GM21619 (cell line): ENCODE data around the gene CRK.
A peak's percentile ranks its signal among the peaks of the same experiment; 100 is the strongest.

Experiments
- ATAC-seq: cut with Tn5 transposase; IDR thresholded peaks from one replicate; pipeline ENCODE4 v1.9.1; 2021; ENCODE audit not compliant: unreplicated experiment

CRK gene

DNA sequence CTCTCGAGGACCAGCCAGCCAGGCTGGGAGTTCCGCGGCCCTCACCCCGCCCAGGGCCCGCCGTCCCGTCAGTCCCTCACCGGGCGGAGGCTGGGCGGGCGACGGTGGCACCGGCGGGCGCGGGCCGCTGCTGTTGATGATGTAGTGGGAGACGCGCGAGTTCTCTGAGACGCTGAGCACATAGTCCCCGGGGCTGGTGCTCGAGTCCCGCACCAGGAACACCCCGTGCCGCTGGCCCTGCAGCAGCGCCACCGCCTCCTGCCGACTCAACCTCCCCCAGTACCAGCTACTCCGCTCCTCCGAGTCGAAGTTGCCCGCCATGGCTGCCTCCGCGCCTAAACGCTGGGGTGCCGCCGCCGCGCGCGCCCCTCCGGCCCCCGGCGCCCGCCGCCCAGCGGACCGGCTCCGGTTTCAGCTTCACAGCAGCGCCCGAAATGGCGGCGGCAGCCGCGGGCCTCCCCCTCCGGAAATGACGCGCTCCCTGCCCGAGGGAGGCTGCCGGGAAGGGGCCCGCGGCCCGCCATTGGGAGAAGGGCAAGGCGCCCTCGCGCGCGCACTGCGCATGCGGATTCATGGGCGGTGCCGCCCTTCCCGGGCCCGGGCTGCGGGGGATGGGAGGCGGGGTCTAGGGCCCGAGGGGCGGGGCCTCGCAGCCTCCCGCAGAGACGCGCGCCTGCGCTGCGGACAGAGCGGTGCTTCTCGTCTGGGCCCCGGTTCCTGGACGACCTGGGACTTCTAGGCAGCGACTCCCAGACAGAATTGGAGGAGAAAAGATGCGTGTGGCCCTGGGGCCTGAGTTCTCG is at the start of gene CRK:
TSS of gene CRK (minus strand) at position 436 of the 803 bp plus-strand sequence. CDS start at position 321, 115 bp downstream.
- peak; percentile 71 for ATAC-seq

DNA sequence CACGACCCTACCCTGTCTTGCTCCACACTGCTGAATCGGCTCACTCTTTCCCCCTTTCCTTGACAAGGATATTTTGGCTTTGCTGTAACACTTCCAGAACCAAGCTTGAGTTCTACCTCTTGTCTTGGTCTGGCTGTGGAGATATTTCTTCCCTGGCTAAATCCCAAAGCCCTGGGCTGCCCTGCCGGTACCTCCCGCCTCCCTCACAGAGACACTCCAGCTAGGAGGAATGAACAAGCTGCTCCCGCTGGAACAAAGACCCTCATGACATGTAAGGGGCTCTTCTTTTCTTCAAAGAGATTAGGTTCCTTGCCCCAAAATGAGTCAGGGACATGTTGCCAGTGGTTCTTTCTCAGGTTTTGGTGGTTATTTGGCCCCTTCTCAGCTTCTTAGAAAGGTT is 49.6 kb upstream of the CRK start:
- ATAC-seq: no peak

DNA sequence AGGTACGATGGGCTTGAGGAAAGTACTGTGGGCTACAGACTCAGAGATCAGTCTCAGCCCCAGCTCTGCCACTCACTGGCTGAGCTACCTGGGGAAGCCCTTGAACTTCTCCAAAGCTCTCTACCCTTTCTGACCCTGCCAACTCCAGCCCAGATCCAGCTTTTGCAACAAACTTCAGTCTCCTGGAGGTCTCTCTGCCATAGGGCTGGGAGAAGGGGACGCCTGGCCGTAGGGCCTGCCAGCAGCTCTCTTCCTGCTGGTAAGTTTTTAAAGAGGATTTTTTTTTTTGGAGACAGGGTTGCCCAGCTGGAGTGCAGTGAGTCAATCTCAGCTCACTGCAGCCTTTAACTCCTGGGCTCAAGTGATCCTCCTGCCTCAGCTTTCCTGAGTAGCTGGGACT is 48.8 kb upstream of the CRK start:
- no peak for ATAC-seq

DNA sequence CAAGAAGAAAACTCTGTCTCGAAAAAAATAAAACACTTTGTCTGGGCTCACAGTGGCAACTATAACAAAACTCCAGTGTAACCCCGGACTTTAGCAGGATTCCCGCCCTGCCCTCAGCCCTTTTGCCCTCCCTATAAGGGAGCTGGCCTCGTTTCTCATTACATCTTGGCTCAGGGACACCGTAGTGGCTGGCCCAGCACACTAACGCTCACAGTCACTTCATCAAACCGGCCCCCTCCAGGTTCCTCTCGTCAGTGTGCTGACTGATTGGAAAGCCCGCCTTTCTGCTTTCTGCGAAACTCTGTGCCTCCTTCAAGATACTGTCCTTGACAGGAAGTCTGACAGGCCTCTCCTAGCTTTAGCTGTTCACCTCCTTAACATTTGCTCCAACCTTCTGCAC is 47.7 kb upstream of the CRK start:
- ATAC-seq: no peak

DNA sequence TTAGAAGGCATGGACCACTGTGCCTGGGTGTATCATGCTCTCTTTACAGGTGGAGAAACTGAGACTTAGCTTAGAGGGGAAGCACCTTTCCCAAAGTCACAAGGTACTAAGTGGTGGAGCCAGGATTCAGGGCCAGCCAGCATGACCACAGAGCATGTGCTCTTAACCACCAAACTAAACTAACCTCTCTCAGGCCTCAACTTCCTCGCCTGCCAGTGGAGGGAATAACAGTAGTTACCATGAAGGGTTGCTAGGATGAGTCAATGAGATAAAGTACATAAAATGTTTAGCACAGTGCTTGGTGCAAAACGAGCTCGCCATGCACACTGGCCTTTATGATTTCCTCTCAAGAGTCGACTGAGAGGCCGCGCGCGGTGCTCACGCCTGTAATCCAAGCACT is 42.8 kb upstream of the CRK start:
- ATAC-seq: no peak

DNA sequence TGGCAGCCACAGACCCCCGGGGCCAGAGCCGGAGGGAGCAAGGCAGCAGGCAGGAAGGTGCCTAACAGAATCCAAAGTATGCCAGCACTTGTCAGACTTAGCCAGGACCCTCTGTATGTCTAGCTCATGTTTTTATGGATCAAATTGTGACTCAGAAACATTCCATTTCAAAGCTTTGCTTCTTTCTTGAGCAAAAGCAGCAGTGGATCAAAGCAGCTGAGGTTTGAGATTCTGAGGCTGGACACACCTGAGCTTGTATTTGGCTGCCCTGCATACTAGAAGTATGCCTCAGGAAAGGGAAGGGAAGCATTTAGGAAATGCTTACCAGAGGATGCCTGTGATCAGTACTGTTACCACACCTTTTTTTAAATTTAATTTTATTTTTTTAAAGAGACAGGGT is 42.2 kb upstream of the CRK start:
- ATAC-seq: no peak

DNA sequence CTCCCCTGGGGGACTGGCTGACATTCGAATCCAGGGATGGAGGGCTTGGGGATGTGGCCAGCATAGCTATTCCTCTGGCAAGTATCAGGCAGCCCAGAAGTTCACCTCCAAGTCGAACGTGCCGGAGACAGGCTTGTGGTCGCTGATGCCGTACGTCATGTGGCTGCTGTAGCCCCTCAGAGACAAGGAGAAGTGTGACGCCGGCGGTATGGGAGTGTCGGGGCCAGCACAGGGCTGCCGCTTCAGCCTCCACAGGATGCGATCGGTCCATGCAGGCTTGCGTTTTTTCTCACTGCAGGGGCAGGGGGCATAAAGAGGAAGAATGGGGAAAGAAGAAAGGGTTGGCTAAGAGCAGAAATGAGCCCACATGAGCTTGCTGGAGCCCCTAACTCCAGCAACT is 41.8 kb upstream of the CRK start:
- no peak for ATAC-seq

DNA sequence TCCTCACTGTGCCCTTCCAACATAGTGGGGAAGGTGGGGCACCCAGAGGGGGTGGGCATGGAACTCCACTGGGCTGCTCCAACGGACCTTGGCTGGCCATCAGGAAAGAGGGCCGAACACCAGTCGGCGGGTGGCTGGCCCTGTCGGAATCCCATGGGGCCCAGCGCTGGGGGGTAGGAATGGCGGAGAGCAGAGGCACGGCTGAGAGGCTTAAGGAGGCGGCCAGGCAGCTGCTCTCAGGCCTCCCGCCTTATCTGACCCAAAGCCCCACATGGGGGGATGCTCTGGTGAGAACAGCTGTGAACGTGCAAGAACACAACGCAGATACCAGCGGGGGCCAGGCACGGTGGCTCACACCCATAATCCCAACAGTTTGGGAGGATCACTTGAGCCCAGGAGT is 40.8 kb upstream of the CRK start:
- no peak for ATAC-seq

DNA sequence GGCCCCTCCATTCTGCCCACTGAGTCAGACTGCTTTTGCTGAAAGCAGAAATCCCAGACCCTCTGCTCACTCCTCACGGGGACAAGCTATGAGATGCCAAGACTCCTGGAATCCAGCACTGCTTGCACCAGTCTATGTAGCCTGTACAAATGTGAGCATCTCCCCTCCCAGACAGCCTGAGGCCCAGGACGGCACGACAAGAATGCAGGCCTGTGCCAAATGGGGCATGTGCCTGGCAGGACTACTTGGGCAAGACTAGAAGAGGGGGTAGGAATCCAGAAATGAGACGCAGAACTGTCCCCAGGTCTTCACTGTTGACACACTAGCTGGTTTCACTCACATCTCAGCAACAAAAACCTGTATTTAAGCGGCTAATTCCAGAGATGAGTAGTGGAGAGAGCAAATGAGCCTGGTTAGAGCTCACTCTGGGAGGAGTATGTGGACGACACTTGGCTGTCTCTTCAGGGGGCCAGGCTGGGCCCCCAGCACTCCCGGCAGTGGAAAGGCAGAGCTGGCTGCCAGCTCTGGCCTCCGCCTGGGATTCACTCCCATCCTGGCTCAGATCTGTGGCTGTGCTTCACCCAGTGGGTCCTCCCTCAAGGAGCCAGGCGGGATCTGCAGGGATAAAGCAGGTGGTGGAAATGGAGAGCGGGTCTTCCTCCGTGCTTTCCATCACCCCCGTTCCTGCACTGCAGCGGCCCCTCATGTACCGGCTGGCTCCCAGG is 39.4 kb upstream of the CRK start:
- ATAC-seq: no peak

DNA sequence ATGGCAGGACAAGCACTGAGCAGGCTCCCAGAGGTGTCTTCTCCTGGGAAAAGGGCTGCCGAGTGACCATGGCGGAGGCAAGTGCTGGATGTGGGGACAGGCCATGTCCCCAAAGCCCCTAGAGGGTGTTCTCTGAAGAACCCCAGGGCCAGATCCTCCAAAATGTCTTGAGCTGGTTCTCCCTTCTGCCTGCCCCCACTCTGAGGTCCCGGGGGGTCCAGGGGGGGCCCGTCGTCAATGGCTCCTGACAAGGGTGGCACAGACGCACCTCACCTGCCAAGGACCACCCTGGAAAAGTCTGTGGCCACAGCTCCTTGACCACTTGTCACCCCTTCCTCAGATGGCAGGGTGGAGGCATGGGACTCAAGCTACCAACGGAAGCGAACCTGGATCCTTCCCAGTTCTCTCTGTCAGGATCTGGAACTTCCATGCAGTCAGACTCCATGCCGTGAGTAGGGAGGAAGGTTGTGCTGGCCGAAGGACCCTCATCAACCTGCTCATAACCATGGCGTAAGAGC is 38.8 kb upstream of the CRK start:
- ATAC-seq: no peak

DNA sequence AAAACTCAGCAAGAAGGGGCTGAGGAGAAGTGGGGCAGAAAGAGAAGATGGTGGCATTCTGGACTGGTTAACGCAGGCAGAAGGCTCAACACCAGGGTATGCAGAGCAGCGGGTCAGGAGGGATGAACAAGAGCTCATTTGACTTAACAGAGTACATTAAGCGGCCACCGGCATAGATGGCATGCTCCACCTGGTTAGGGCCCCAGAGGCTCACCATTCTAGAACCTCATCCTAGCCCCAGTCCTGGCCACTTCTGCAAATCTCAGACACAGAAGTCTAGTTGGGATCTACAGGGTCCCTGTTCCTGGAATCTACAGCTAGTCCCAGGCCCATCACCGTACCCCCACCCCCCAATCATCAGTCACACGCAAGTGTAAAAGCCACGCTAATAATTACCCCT is 38.2 kb upstream of the CRK start:
- ATAC-seq: no peak

DNA sequence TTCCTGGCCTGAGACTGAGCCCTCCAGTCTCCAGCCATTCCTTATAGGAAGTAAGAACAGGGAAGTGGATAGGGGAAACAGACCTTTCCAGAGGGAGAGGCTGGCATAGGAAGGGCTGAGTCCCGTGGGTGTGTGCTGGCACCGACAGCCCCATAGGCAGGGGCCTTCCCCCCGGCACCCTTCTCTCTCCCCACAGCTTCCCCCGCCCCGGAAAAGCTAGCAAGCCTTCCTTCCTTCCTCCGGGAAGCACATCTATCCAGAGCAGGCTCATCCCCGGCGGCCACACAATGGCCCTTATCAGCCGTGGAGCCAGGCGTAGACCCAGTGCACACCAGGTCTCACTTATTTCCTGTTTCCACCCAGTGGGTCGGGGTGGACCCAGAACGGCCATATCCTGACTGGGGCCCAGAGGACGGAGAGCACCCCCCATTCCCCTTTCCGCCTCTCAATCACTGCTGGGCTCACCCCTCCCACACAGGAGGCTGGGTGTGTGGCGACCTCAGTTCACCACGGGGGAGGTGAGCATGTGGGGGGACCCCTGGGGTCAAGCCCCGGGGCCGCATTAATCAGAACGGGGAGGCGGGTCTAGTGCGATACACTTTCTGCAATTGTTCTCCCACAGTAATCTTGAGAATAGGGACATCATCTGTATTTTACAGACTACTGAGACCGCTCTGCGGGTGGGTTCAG is 37.4 kb upstream of the CRK start:
- no peak for ATAC-seq

DNA sequence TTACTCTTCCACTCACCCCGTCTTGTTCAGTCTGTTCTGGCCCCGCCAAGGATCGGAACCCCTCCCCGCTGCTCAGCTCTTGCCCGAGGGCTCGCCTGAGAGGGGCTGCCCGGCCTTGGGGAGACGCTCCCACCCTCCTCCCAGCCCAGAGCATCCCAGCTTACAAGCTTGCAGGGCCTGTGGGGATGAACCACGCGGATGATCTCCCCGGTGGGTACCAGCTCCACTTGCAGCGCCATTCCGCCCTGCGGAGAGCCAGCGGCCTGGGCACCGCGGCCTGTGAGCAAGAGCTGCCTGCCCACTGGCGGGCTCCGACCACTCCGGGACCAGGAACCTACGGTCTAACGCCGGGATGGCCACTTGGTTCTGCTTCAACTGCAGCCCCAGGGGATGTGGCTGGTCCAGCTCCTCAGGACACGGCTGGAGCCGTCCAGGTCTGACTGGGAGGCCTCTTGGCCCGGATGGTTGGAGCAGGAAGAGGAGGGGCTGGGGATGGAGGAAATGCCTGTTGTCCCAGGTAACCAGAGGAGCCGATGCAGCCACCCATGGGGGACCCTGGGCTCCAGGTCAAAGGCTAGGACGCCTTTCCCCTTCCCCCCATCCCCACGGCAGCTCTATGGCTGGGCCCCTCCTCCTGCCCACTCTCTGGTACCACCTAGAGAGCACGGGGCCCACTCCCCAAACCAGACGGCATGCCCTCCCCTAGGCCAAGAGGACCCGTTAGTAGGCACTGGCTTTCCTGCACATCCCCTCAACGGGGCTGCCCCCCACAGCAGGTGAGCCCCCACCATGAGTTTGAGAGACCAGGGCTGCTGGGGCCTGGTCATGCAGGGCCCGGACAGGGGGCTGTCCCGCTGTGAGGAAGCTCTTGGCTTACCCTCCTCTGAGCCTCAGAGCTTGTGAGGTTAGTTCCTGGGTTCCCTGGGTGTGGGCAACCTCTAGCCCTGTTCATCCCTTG is 36.5 kb upstream of the CRK start, which contains the start of gene MYO1C:
TSS of gene MYO1C (minus strand) at position 438 of the 958 bp plus-strand sequence. CDS start at position 239, 199 bp downstream.
- ATAC-seq: no peak

DNA sequence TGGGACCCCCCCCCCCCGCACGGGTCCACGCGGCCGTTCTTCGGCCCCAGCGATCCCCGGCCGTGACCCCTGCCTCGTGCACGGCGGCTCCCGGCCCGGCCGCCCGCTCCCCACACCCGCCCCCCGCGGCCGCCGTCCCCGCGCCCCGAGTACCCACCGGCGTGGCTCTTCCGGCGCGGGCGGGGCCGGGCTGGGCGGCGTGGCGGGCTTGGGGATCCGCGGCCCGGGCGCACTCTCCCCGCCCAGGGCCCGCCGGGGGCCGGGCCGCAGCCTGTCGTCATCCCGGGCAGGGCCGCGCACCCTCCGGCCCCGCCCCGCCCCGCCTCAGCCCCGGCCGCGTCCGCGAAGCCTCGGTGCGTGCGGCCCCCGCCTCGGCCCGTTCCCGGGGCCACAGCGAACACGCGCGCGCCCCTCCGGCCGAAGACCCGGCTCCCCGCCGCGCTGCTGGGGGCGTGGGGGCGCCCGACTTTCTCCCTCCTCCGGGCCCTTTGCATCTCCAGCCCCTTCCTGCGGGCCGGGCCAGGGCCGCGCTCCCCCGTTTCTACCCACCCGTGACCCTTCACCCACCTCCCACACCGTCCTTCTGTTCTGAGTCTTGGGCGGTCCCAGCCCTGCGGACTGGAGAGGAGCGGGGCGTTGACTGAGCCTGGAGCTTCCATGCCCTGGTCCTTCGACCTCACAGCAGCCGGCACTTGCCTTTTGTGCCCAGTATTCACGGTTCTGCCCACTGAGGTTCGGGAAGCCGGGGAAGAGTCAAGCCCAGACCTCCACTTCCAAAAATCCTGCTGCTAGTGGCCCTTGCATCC is 35.6 kb upstream of the CRK start:
- ATAC-seq: peak; percentile 30

DNA sequence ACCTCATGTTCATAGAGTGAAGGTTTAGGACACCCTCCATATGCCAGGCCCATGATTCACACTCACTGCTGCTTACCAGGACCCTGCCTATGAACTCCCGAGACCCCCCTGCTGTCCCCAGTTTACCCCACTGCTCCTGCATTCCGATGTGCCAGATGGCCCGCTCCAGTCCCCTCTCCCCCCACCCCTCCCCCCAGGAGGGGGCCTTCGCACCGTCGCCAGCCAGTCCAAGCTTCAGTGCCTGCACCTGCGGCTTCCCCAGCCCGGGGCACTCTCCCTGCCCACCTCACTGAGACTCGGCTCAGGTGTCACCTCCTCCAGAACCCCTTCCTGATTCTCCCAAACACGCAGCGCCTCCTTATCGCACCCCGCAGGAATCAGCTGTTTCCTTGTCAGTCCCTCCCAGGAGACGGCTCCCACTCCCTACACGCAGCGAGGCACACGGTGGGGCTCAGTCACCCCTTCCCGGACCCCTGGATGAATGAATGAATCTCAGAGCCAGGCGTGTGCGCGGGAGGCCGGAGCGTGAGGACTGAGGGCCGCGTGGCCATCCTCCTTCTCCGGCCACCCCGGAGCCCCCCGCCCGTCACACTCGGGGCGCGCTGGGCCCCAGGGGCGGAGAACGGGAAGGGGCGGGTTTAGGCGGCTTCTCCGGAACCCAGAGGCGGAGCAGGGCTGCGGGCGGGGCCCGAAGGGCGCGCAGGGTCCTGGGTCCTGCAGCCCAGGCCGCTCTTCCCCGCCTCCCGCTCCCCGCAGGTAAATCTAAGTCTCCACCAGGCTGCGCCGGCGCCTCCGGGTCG is 34.8 kb upstream of the CRK start:
- ATAC-seq: peak; percentile 44

DNA sequence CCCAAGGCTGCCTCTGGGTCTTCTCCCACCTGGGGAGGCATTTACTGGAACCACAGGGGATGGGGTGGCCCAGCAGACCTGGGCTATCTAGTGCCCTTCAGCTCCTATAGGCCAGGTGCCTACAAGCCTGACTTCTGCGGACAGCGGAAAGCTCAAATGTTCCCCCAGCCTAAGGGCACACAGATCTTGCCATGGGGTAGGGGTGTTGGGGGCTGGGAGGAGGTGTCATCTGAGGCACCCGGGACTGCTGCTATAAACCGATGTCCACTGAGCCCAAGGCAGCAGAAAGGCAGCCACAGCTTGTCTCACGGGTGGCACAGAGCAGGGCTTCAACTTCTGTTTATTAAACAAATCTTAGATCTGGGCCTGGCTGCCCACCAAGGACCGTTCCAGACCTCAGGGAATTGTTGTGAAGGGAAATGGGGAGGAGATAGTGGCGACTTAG is 32.8 kb upstream of the CRK start:
- no peak for ATAC-seq

DNA sequence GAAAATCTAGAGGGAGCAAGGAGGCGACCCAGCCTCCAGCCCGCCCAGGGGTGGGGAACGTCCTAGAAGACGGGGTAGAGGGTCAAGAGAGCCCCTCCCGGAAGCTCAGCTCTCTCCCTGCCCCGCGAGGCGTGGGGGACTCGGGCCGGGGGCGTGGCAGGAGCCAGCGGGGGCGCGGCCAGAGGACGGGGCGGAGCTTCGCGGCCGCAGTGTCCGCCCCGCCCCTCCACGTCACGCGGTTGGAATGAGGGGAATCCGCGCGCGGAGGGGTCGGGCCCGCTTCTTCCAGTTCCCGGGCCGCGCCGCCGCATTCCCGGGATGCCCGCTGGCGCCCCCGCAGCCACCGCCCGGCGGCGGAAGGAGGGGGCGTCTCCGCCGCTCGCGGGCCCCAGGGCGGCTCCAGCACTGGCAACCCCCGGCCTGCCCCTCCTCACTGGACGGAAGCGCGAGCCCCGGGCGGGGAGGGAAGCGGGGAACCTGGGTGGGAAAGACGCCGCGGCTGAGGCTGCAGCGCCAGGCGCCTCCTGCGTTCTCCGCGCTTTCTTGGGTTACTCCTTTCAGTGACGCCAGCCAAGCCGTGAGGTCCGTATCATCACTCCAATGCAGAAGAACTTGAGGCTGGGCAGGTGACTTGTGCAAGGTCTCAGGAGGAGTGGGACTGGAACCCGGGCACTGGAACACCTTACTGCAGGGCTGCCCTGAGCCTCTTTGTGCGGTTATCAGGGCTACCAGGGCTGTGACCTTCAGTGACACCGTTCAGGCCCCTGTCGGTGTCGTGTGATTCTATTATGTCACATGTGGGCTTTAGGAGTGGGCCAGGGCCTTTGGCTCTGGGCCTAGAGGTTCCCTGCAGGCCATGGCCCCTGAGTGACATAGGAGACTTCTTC is 32.1 kb upstream of the CRK start:
- ATAC-seq: peak; percentile 22
